ENCODE measurements around the gene POLR2L.

Gene POLR2L

GRCh38 chr11:868802-869201, 26.5 kb upstream of the POLR2L start:
- DNase-seq: no peak

- no peak for DNase-seq
These were observed 26.1 kb upstream of the POLR2L start for GRCh38 chr11:868394-868793.

- DNase-seq: no peak
These were observed 25.6 kb upstream of the POLR2L start for GRCh38 chr11:867856-868358.

GRCh38 chr11:866481-866880, 24.2 kb upstream of the POLR2L start:
- DNase-seq: no peak

- DNase-seq: no peak
These were observed 23.4 kb upstream of the POLR2L start for GRCh38 chr11:865462-866430.

GRCh38 chr11:864898-865297, 22.6 kb upstream of the POLR2L start:
- no peak for DNase-seq

- DNase-seq: no peak
These were observed 21.8 kb upstream of the POLR2L start for GRCh38 chr11:863910-864827.

- DNase-seq: no peak
These were observed 20.9 kb upstream of the POLR2L start for GRCh38 chr11:863023-863909.

- no peak for DNase-seq
These were observed 20.3 kb upstream of the POLR2L start for GRCh38 chr11:862696-863022.

GRCh38 chr11:862081-862661, 19.8 kb upstream of the POLR2L start:
- no peak for DNase-seq

GRCh38 chr11:861105-861479, 18.8 kb upstream of the POLR2L start:
- DNase-seq: no peak

GRCh38 chr11:860234-861104, 18.1 kb upstream of the POLR2L start:
- DNase-seq: no peak

GRCh38 chr11:859394-860131, 17.2 kb upstream of the POLR2L start:
- DNase-seq: peak in 10 of 14 donors; percentile 44 to 88 (median 58)

- no peak for DNase-seq
These were observed 16.5 kb upstream of the POLR2L start for GRCh38 chr11:858762-859339.

GRCh38 chr11:858053-858761, 15.9 kb upstream of the POLR2L start:
- DNase-seq: no peak

GRCh38 chr11:856397-856796, 14.1 kb upstream of the POLR2L start:
- DNase-seq: no peak

GRCh38 chr11:855796-856195, 13.5 kb upstream of the POLR2L start:
- DNase-seq: peak in 1 of 14 donors; percentile 58

GRCh38 chr11:855330-855674, 13.0 kb upstream of the POLR2L start:
- no peak for DNase-seq
